Fibroblast of the aortic adventitia (primary cell): ENCODE data around the gene ZNF747. TPM values are rescaled to one million over a fixed set of nuclear protein-coding genes. Genes with fewer than 3 reads are reported as not detected.

ENCODE experiments used
- DNase-seq: peaks from one replicate; pipeline ENCODE4 v3.0.0-alpha.2; 2010; ENCODE audit warnings: low read depth
- H3K4me3 ChIP-seq: 2 replicates; pipeline ENCODE4 v1.5.1; 2011; ENCODE audit warnings: low read depth, mild to moderate bottlenecking, control low read depth, low read length, moderate library complexity
- total RNA-seq: library from RNA; depleted of rRNA; stranded (reverse); fragments of >200 nt; gene quantifications from 2 replicates; pipeline ENCODE4 v1.2.3, GENCODE V29; 2012; ENCODE audit warnings: low replicate concordance
- TF ChIP-seq, protein P1 (sequence below): IDR thresholded peaks from 2 replicates; pipeline ENCODE4 v1.5.1; 2011; ENCODE audit warnings: mild to moderate bottlenecking, low read length, control low read depth, inconsistent platforms; ENCODE audit not compliant: insufficient read depth

ZNF747 gene
- total RNA-seq, 1 donor, result 14.0 TPM

DNA sequence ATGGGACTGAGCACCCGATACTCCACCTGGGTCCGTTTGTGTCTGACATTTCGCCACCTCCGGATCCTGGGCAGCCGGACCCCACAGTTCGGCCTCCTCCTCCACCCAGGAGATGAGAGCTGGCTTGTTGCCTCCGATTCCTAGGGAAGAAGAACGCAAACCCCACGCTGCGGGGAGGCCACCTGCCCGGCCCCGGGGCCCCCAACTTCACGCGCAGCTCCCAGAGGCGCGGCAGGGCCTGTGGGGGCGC lies 23.0 kb upstream of the ZNF747 start:
- TF ChIP-seq, protein P1, sequence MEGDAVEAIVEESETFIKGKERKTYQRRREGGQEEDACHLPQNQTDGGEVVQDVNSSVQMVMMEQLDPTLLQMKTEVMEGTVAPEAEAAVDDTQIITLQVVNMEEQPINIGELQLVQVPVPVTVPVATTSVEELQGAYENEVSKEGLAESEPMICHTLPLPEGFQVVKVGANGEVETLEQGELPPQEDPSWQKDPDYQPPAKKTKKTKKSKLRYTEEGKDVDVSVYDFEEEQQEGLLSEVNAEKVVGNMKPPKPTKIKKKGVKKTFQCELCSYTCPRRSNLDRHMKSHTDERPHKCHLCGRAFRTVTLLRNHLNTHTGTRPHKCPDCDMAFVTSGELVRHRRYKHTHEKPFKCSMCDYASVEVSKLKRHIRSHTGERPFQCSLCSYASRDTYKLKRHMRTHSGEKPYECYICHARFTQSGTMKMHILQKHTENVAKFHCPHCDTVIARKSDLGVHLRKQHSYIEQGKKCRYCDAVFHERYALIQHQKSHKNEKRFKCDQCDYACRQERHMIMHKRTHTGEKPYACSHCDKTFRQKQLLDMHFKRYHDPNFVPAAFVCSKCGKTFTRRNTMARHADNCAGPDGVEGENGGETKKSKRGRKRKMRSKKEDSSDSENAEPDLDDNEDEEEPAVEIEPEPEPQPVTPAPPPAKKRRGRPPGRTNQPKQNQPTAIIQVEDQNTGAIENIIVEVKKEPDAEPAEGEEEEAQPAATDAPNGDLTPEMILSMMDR, result no peak
- peak overlapping the region; percentile 79 for H3K4me3 ChIP-seq
- DNase-seq, result no peak

DNA sequence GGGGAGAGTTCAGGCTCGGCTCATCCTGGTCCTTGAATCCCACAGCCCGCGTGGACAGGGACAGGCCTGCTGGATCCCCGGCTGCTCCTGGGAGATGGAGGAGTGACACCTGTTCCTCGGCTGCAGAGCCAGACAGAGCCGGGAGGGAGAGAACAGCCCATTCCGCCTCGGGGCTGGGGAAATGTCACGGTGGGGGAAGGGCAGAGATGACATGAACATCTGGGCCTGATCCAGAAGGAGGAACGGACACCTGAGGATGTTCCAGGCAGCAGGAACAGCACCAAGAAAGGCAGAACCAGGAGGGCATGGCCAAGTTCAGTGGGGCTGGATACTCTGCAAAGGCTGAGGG lies 21.4 kb upstream of the ZNF747 start:
- TF ChIP-seq, protein P1, result no peak
- H3K4me3 ChIP-seq, result no peak overlapping the region
- DNase-seq, result no peak

DNA sequence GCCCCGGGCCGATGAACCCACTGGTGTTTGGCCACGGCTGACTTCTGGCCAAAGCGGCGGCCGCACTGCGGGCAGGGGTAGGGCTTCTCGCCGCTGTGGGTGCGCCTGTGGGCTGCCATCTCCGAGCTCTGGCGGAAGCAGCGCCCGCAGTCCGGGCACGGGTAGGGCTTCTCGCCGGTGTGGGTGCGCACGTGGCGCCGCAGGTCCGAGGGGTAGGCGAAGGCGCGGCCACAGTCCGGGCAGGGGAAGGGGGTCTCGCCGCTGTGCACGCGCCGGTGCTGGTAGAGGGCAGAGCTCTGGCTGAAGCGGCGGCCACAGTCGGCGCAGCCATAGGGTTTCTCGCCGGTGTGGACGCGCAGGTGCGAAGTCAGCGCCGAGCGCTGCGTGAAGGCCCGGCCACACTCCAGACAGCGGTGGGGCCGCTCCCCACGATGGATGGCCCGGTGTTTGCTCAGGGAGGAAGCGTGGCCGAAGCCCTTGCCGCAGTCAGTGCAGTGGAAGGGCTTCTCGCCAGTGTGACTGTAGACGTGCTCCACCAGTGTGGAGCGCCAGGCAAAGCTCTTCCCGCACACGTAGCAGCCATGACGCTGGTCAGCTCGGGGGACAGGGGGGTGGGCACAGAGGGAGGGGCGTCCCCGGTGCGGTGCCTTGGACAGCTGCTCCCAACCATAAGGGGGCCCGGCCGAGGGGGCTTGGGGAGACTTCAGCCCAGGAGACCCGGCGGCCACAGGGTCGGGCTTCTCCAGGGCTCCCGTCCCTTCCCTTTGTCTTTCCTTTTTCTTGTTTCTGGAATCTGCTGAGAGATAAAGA lies 20.9 kb upstream of the ZNF747 start:
- no peak for DNase-seq
- TF ChIP-seq, protein P1, result no peak
- H3K4me3 ChIP-seq, result no peak overlapping the region

DNA sequence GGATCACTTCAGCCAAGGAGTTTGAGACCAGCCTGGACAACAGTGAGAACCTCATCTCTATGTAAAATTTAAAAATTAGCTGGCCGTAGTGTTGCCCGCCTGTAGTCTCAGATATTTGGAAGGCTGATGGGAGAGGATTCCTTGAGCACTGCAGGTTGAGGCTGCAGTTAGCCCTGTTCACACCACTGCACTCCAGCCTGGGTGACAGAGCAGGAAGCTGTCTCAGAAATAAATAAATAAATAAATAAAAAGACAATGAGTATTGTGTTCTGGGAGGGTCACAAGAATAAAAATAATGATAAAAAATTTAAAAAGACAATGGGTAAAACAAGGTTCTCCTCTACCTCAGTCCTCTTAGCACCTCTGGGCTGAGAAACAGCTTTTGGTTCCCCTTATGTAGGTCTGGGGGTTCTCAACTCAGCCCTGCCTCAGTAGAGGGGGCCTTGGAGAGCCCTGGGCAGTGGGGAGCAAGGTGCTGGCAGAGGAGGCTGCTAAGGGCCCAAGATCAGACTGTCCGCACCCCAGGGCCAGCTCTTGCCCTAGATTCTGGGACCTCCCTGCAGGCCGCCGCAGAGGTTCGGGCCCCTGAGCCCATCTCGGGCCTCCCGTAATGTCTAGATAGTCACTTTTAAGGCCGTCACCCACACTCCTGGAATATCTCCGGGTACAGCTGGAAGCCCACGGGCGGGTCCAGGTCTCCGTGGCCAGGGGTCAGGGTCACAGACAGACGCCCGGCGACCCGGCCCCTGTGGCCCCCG lies 20.1 kb upstream of the ZNF747 start:
- no peak overlapping the region for H3K4me3 ChIP-seq
- no peak for DNase-seq
- TF ChIP-seq, protein P1, result no peak

GRCh38 chr16:30553393-30553899 lies 18.8 kb upstream of the ZNF747 start:
- TF ChIP-seq, protein P1, result no peak
- no peak overlapping the region for H3K4me3 ChIP-seq
- no peak for DNase-seq

GRCh38 chr16:30552956-30553355 lies 18.3 kb upstream of the ZNF747 start:
- no peak for DNase-seq
- TF ChIP-seq, protein P1, result no peak
- H3K4me3 ChIP-seq, result no peak overlapping the region
